Upper lobe of right lung (tissue), 1 donor: ENCODE measurements around the gene GRIN2B. TPM values are rescaled to one million over a fixed set of nuclear protein-coding genes. Genes with fewer than 3 reads are reported as not detected.
A peak's percentile ranks its signal among the peaks of the same experiment; 100 is the strongest.

Experiments
- ATAC-seq: fragments of 200-7000 bp; cut with Tn5 transposase; one replicate; pipeline ENCODE4 v1.9.1; 2020; ENCODE audit warnings: mild to moderate bottlenecking, moderate library complexity
- DNase-seq: peaks from one replicate; pipeline ENCODE4 v3.0.0-alpha.2; 2020
- H3K27ac ChIP-seq: fragments of 200-600 bp; one replicate; pipeline ENCODE4 v1.8.0; 2022
- H3K27me3 ChIP-seq: fragments of 200-600 bp; one replicate; pipeline ENCODE4 v1.8.0; 2022; ENCODE audit warnings: mild to moderate bottlenecking
- H3K36me3 ChIP-seq: fragments of 200-600 bp; one replicate; pipeline ENCODE4 v1.8.0; 2022
- H3K4me1 ChIP-seq: fragments of 200-600 bp; one replicate; pipeline ENCODE4 v1.8.0; 2022
- H3K4me3 ChIP-seq: fragments of 200-600 bp; one replicate; pipeline ENCODE4 v1.8.0; 2022; ENCODE audit warnings: mild to moderate bottlenecking
- H3K9me3 ChIP-seq: fragments of 200-600 bp; one replicate; pipeline ENCODE4 v1.8.0; 2022
- CTCF ChIP-seq: fragments of 200-600 bp; IDR thresholded peaks from one replicate; pipeline ENCODE4 v1.8.0; 2022; ENCODE audit warnings: antibody characterized with exemption
- intact Hi-C: fragments of 100-400 bp; cut with DNase I; formaldehyde crosslinking; loops from one replicate; pipeline ENCODE4 v1.11.0; 2022
- total RNA-seq: library from RNA; stranded (reverse); fragmentation: NEBNext Ultra II Directional; extraction: Animal tissue kit (Norgen Biotek cat#: 25700); gene quantifications from one replicate; pipeline ENCODE4 v1.2.1, GENCODE V29; 2021
- donor health status: DM: no; HTN: yes; CAD: no; lungs with severe emphysema.

GRIN2B gene
- total RNA-seq, 1 donor from 2014 or later: 1.1 TPM

- no peak overlapping the region for H3K4me3 ChIP-seq
- peak; percentile 26 for ATAC-seq
- TF ChIP-seq CTCF: no peak
- no peaks in the 10 kb centered on the region for H3K36me3 ChIP-seq
- no peak for DNase-seq
- H3K9me3 ChIP-seq: no peaks in the 10 kb centered on the region
- intact Hi-C loops: no loop called here
- H3K27me3 ChIP-seq: peaks cover 5% of the 10 kb centered on the region
- H3K27ac ChIP-seq: no peak overlapping the region
- no peaks in the 10 kb centered on the region for H3K4me1 ChIP-seq
Observed at GRCh38 chr12:13973996-13974395, 7.4 kb downstream of the GRIN2B start.

- intact Hi-C loops: no loop called here
- DNase-seq (no peak), ATAC-seq (no peak)
- Histone ChIP-seq H3K4me1 (no peaks in the 10 kb centered on the region), H3K36me3 (no peaks in the 10 kb centered on the region), H3K27me3 (no peaks in the 10 kb centered on the region), H3K4me3 (no peak overlapping the region), H3K9me3 (no peaks in the 10 kb centered on the region), H3K27ac (no peak overlapping the region)
- no peak for TF ChIP-seq CTCF
Observed at GRCh38 chr12:13970803-13971202, 10.6 kb downstream of the GRIN2B start.

- Histone ChIP-seq H3K27me3 (no peaks in the 10 kb centered on the region), H3K27ac (no peak overlapping the region), H3K36me3 (no peaks in the 10 kb centered on the region), H3K4me3 (no peak overlapping the region), H3K4me1 (no peaks in the 10 kb centered on the region), H3K9me3 (no peaks in the 10 kb centered on the region)
- no peak for ATAC-seq
- intact Hi-C loops: no loop called here
- no peak for DNase-seq
- no peak for TF ChIP-seq CTCF
Observed at GRCh38 chr12:13968281-13968680, 13.1 kb downstream of the GRIN2B start.

- Histone ChIP-seq H3K27ac (no peak overlapping the region), H3K36me3 (no peaks in the 10 kb centered on the region), H3K27me3 (no peaks in the 10 kb centered on the region), H3K9me3 (no peaks in the 10 kb centered on the region), H3K4me1 (no peaks in the 10 kb centered on the region), H3K4me3 (no peak overlapping the region)
- no peak for ATAC-seq
- no peak for TF ChIP-seq CTCF
- intact Hi-C loops: no loop called here
- DNase-seq: no peak
Observed at GRCh38 chr12:13964666-13965065, 16.7 kb downstream of the GRIN2B start.

GRCh38 chr12:13962699-13963098, 18.7 kb downstream of the GRIN2B start:
- Histone ChIP-seq H3K4me3 (no peak overlapping the region), H3K27ac (no peak overlapping the region), H3K9me3 (no peaks in the 10 kb centered on the region), H3K4me1 (no peaks in the 10 kb centered on the region), H3K36me3 (no peaks in the 10 kb centered on the region), H3K27me3 (no peaks in the 10 kb centered on the region)
- intact Hi-C loops: no loop called here
- ATAC-seq: peak; percentile 20
- TF ChIP-seq CTCF: no peak
- DNase-seq: no peak

GRCh38 chr12:13961971-13962370, 19.4 kb downstream of the GRIN2B start:
- ATAC-seq (no peak), DNase-seq (no peak)
- no peak for TF ChIP-seq CTCF
- Histone ChIP-seq H3K4me3 (no peak overlapping the region), H3K27ac (no peak overlapping the region), H3K4me1 (no peaks in the 10 kb centered on the region), H3K9me3 (no peaks in the 10 kb centered on the region), H3K27me3 (no peaks in the 10 kb centered on the region), H3K36me3 (no peaks in the 10 kb centered on the region)
- intact Hi-C loops: no loop called here
